ENCODE results near the gene ZSCAN5A. TPM values are rescaled to one million over a fixed set of nuclear protein-coding genes. Genes with fewer than 3 reads are reported as not detected.
A peak's percentile ranks its signal among the peaks of the same experiment; 100 is the strongest.
"Not testable (repeated sequence)": the region's sequence is repeated elsewhere in the genome, so short reads cannot be mapped to it uniquely, and the experiment has no call there.

The ZSCAN5A gene
- total RNA-seq, 1 experiment from 2014 or later, result 17.5 TPM

- peak; percentile 79 for DNase-seq (ENCODE audit: low read depth)
These were observed 41.0 kb downstream of the ZSCAN5A start for GRCh38 chr19:56273563-56274117.

- no peak for DNase-seq (ENCODE audit: low read depth)
These were observed 42.4 kb downstream of the ZSCAN5A start, which contains the start of gene EDDM13 for GRCh38 chr19:56272161-56272798. TSS of gene EDDM13 (plus strand) at chr19:56272748. CDS start at chr19:56272835, 87 bp downstream.

DNA sequence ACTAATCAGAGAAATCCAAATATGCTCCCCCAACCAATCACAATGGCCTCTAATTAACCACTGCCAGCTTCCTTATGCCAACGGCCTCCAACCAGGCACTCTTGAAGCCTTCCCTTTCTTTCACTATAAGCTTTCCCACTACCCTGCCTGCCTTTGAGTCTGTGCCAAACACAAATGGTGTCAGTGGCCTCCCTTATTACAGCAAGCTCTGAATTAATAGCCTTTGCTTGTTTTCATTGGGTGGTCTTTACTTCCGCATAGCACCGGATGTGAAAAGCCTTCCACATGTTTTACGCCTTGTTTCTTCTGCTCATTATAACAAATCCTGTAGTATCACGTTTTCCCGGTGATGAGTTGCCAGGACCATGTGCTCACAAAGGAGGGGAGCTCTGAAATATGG, 43.5 kb downstream of the ZSCAN5A start:
- no peak for DNase-seq (ENCODE audit: low read depth)

- no peak for DNase-seq (ENCODE audit: low read depth)
These were observed 44.0 kb downstream of the ZSCAN5A start for GRCh38 chr19:56270676-56271075.

GRCh38 chr19:56269348-56269747, 45.3 kb downstream of the ZSCAN5A start:
- DNase-seq (ENCODE audit: low read depth), result no peak

- no peak for DNase-seq (ENCODE audit: low read depth)
These were observed 48.6 kb downstream of the ZSCAN5A start for GRCh38 chr19:56266051-56266450.

DNA sequence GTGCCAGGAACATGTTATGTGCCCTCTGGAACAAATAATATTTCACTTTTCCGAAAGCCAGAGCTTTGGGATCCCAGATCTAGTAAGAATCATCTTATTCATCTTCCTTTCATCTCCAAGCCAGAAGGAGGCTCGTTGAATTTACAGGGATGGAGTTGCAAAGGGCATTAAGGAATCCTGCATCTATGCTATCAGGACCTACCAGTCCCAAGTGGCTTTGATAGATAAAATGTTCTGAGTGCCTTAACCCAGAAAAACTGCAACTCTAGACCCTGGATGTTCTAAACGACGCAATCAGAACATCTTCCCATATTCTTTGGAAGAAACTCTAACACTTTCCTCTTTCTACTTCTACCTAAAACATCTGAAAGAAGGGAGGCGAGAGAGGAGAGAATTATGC, 51.3 kb downstream of the ZSCAN5A start:
- no peak for DNase-seq (ENCODE audit: low read depth)

- not testable (repeated sequence) for DNase-seq (ENCODE audit: low read depth)
These were observed 52.7 kb downstream of the ZSCAN5A start for GRCh38 chr19:56261932-56262331.

DNA sequence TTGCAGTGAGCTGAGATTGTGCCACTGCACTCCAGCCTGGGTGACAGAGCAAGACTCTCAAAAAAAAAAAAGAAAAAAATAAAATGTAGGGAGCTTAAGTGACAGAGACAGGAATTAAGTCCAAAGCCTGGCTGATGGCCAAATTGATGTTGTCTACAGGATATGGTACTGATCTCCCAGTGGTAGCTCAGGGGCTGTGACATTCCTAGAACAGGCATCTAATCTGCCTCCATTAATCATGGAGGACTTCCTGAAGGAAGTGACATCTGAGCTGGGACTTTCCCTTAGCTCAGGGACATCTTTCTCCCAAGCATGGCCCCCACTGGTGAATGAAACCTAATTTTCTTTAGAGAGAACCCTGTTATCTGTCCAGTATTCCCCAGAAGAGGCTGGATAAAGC, 53.5 kb downstream of the ZSCAN5A start:
- DNase-seq (ENCODE audit: low read depth), result no peak

DNA sequence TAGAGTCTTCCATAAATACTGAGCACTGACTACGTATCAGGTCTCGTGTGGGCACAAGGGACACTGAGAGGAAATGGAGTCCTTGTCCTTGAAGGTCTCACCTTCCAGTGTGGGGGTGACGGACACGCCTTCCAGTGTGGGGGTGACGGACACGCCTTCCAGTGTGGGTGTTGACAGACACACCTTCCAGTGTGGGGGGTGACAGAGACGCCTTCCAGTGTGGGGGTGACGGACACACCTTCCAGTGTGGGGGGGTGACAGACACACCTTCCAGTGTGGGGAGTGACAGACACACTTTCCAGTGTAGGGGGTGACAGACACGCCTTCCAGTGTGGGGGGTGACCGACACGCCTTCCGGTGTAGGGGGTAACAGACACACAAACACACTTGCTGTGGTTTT, 56.4 kb downstream of the ZSCAN5A start:
- no peak for DNase-seq (ENCODE audit: low read depth)

GRCh38 chr19:56253737-56254136, 60.9 kb downstream of the ZSCAN5A start:
- DNase-seq (ENCODE audit: low read depth), result peak; percentile 39

- DNase-seq (ENCODE audit: low read depth), result peak; percentile 70
These were observed 61.8 kb downstream of the ZSCAN5A start for GRCh38 chr19:56252699-56253422.

DNA sequence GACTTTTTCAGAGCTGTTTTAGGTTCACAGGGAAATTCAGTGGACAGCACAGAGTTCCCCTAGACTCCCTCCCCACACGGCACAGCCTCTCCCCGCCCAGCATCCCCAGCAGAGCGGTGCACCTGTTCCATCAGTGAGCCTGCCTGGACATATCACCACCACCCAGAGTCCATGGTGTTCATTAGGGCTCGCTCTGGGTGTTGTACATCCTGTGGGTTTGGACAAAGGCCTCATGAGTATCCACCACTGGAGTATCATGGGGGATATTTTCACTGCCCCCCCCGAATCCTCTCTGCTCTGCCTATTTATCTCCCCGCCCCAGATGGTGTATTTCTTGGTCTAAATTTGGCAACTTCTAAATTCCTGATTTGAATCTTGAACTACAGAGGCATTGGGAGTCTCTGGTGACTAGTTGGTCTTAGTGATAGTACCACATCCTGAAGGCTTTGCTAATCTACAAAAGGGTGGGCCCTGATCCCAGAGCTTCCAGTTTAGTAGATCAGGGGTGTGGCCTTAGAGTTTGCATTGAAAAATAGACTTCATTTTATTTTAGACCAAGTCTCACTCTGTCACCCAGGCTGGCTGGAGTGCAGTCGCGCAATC, 65.8 kb downstream of the ZSCAN5A start:
- not testable (repeated sequence) for DNase-seq (ENCODE audit: low read depth)

- DNase-seq (ENCODE audit: low read depth), result not testable (repeated sequence)
These were observed 68.9 kb downstream of the ZSCAN5A start for GRCh38 chr19:56245764-56246163.

- DNase-seq (ENCODE audit: low read depth), result peak; percentile 60
These were observed 69.4 kb downstream of the ZSCAN5A start for GRCh38 chr19:56245121-56245740.

- DNase-seq (ENCODE audit: low read depth), result no peak
These were observed 91.2 kb downstream of the ZSCAN5A start for GRCh38 chr19:56223481-56223880.

DNA sequence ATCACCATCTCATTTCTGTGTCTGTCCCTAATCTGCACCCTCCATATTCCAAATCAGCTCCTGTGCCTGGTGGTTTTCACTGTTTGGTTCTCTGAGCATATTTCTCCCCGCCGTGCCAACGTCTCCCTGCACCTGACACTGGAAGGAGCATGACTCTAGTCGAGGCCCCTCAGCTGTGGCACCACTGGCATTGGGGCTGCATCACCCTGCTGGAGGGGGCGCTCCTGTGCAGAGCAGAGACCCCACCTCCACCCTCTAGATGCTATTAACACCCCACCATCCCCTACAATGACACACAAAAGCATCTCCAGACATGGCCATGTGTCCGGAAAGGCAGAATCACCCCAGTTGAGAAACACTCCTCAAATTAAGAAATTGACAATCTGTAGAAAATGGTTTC, 91.7 kb downstream of the ZSCAN5A start:
- no peak for DNase-seq (ENCODE audit: low read depth)

- no peak for DNase-seq (ENCODE audit: low read depth)
These were observed 92.8 kb downstream of the ZSCAN5A start for GRCh38 chr19:56221851-56222250.

- not testable (repeated sequence) for DNase-seq (ENCODE audit: low read depth)
These were observed 93.2 kb downstream of the ZSCAN5A start for GRCh38 chr19:56221442-56221841.

- peak; percentile 4 for DNase-seq (ENCODE audit: low read depth)
These were observed 95.7 kb downstream of the ZSCAN5A start for GRCh38 chr19:56218961-56219360.

DNA sequence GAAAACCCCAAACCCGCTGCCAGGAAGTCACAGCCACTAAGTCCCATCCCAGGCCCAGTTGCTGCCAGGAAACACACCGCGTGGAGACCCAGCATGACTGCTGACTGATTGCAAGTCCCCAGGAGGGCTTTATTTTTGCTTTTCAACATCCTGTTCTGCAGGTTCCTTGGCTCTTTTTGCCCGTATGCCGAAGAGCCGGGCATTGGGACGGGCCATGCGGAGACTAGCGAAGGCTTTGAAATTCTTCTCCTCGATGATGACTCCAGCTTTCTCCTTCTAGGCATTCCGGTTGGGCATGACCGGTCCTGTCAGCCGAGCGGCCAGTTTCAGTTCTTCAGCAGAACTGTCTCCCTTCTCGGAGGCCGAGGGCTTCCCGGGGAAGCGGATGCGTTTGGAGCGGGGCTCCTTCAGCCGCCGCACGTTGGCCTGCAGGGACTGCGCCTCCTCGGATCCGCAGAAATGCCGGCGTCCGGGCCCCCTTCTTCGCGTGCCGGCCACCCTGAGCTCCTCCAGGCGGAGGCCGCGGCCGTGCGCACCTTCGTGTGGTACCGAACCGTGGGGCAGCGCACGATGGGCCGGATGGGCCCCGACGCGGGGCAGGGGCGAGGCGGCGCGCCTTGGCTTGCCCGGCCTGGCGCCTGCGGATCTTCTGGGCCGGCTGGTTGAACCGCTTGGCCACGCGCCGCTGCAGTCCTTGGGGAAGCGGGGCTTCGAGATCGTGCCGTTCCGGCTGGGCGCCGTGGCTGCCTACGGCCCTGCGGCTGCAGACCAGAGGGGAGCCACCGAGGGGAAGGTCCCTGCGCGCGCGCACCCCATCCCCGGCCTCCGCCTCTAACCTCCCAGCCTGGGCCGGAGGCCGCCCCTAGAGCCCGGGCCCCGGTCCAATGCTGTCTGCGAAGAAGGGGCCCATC, 97.3 kb downstream of the ZSCAN5A start:
- DNase-seq (ENCODE audit: low read depth), result no peak
